Measurements from ENCODE around the gene ASB10. TPM values are rescaled to one million over a fixed set of nuclear protein-coding genes. Genes with fewer than 3 reads are reported as not detected.

Gene ASB10
- total and polyA plus RNA-seq, 2 experiments from 2014 or later = not detected

GRCh38 chr7:151137076-151137675 is 49.9 kb downstream of the ASB10 start:
- Mint-ChIP-seq H3K36me3 (ENCODE audit: low read depth) (peaks cover 20% of the 10 kb centered on the region), H3K4me3 (no peak overlapping the region; the same call in 2 of the 3 replicates), H3K27me3 (ENCODE audit: insufficient read depth, low read depth, poor library complexity) (peaks cover 19% of the 10 kb centered on the region), H3K9me3 (no peaks in the 10 kb centered on the region), H3K27ac (no peak overlapping the region), H3K4me1 (peaks cover 43% of the 10 kb centered on the region)
- Histone ChIP-seq H2AFZ (no peak overlapping the region), H3K27ac (ENCODE audit: low read depth) (no peak overlapping the region), H3K4me3 (no peak overlapping the region; the same call in 1 of the 2 replicates), H3K4me2 (0 out of 2 replicates have a peak overlapping the region, but pooled peaks have one; percentile 74), H3F3A (replicated peaks; ENCODE audit: low read depth) (0 out of 2 replicates have a peak, but pooled peaks cover 2% of the 10 kb centered on the region), H3K36me3 (ENCODE audit: insufficient read depth) (no peaks in the 10 kb centered on the region), H3K9me2 (ENCODE audit: insufficient read depth) (no peaks in the 10 kb centered on the region), H4K20me1 (replicated peaks; ENCODE audit: insufficient read depth) (peaks cover 7% of the 10 kb centered on the region), H3K4me1 (ENCODE audit: insufficient read depth) (peaks cover 23% of the 10 kb centered on the region), H3K27me3 (ENCODE audit: insufficient read depth) (peaks cover 20% of the 10 kb centered on the region), H3K79me2 (replicated peaks; ENCODE audit: insufficient read depth) (no peaks in the 10 kb centered on the region)
- TF ChIP-seq NANOG (IDR thresholded peaks at IDR 0.05; ENCODE audit: borderline replicate concordance) (no peak), JUNB (IDR thresholded peaks at IDR 0.05; ENCODE audit: unreplicated experiment) (no peak), ZNF114 (CRISPR knock-in tag; IDR thresholded peaks at IDR 0.05) (no peak), CTCF (conservative IDR thresholded peaks at IDR 0.05; ENCODE audit: low read depth in 2 of 2) (no peak), EZH2phosphoT487 (IDR thresholded peaks at IDR 0.05; ENCODE audit: unreplicated experiment) (no peak), STAT1 (IDR thresholded peaks at IDR 0.05; ENCODE audit: unreplicated experiment) (no peak), POLR2AphosphoS5 (IDR thresholded peaks at IDR 0.05; ENCODE audit: low read depth) (no peak), ETS1 (IDR thresholded peaks at IDR 0.05) (no peak), ZNF462 (CRISPR knock-in tag; IDR thresholded peaks at IDR 0.05) (no peak), EZH2 (IDR thresholded peaks at IDR 0.05; ENCODE audit: low read depth, unreplicated experiment) (no peak), ZNF331 (CRISPR knock-in tag; IDR thresholded peaks at IDR 0.05; ENCODE audit: low read depth) (no peak), REST (IDR thresholded peaks at IDR 0.05; ENCODE audit: unreplicated experiment) (no peak), CREB1 (CRISPR knock-in tag; IDR thresholded peaks at IDR 0.05; ENCODE audit: low read depth) (no peak)
- ATAC-seq (peak; percentile 49), DNase-seq (ENCODE audit: low spot score) (peak; percentile 50)
